ENCODE data around the gene EYS. TPM values are rescaled to one million over a fixed set of nuclear protein-coding genes. Genes with fewer than 3 reads are reported as not detected.

EYS gene
- total RNA-seq, 2 experiments from 2014 or later = not detected

DNA sequence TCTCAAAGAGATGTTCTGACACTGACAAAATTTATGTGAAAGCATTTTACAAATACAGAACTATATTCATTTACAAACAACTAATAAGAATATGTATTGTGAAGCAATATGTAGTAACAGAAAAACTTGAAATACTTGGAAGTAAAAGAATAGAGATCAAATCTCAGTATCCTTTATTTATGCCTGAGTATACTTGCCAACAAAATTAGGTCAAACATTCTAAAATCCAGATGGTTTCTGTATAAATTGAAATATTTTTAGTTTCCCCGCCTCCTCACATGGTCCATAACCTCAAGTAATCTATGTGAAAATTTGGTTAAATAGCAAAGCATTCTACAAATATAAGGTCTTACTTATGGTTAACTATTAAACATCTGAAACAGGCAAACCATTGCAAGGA lies 545.4 kb downstream of the EYS start:
- intact Hi-C loops (cut with micrococcal nuclease) = no loop called here
- Mint-ChIP-seq H3K4me3 (no peak overlapping the region), H3K36me3 (ENCODE audit: low read depth) (no peaks in the 10 kb centered on the region), H3K27ac (no peak overlapping the region), H3K9me3 (peaks cover 10% of the 10 kb centered on the region), H3K4me1 (ENCODE audit: low read depth) (no peaks in the 10 kb centered on the region), H3K27me3 (ENCODE audit: low read depth) (no peaks in the 10 kb centered on the region)
- CTCF ChIA-PET = no interaction called here
- no peak for DNase-seq

DNA sequence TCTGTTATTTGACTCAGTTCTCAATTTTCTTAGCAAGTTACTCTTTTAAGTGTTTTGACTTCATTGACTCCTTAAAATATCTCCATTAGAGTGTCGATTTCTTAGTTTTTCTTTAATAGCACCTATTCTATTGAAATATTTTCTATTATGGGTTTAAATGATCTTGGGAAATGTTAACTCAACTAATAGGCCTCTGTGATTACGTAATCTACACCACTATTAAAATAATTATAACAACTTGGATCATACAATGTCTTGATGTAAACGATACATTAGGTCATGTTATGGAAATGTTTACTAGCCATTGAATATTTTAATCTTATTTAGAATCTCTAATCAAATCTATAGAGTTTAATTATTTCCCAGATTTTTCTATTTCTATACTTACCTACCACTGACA lies 550.0 kb downstream of the EYS start:
- H3K27ac Mint-ChIP-seq = no peak overlapping the region
- no peaks in the 10 kb centered on the region for H3K36me3 Mint-ChIP-seq (ENCODE audit: low read depth)
- peaks cover 10% of the 10 kb centered on the region for H3K9me3 Mint-ChIP-seq
- intact Hi-C loops (cut with micrococcal nuclease) = no loop called here
- CTCF ChIA-PET = no interaction called here
- H3K4me3 Mint-ChIP-seq = no peak overlapping the region
- H3K27me3 Mint-ChIP-seq (ENCODE audit: low read depth) = no peaks in the 10 kb centered on the region
- no peaks in the 10 kb centered on the region for H3K4me1 Mint-ChIP-seq (ENCODE audit: low read depth)
- DNase-seq = no peak

DNA sequence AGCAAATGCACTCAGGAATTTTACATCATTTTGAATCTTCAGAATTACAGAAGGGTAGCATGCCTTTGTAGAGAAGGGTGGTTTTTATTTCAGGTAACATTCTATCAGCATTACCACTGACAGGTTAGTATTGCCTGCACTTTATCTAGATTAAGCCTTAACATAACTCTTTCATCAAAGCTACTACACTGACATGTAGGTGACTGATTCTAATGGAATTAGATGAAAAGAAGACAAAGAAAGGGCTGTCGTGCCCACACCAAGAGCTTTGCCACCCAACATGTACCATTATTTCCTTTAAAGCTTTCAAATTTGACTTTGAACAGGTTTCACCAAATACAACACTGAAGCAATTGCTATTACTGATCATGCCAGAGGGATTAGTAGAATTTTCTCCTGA lies 551.9 kb downstream of the EYS start:
- intact Hi-C loops (cut with micrococcal nuclease) = no loop called here
- DNase-seq = no peak
- Mint-ChIP-seq H3K4me1 (ENCODE audit: low read depth) (no peaks in the 10 kb centered on the region), H3K27ac (no peak overlapping the region), H3K27me3 (ENCODE audit: low read depth) (no peaks in the 10 kb centered on the region), H3K4me3 (no peak overlapping the region), H3K36me3 (ENCODE audit: low read depth) (no peaks in the 10 kb centered on the region), H3K9me3 (peaks cover 7% of the 10 kb centered on the region)
- CTCF ChIA-PET = interaction anchor here (0.9 kb wide), 1 partner anchor 10 kb away, joined by 3 read pairs; no protein-coding TSS in a partner anchor

DNA sequence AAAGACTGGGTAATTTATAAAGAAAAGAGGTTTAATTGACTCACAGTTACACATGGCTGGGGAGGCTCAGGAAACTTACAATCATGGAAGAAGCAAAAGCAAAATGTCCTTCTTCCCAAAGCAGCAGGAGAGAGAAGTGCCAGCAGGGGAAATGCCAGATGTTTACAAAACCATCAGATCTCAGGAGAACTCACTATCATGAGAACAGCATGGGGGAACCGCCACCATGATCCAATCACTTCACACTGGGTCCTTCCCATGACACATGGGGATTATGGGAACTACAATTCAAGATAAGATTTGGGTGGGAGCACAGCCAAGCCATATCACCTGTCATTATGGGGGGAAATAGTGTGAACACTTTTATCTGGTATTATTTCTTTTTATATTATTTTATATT lies 557.2 kb downstream of the EYS start:
- CTCF ChIA-PET = no interaction called here
- H3K4me3 Mint-ChIP-seq = no peak overlapping the region
- peaks cover 6% of the 10 kb centered on the region for H3K9me3 Mint-ChIP-seq
- DNase-seq = no peak
- intact Hi-C loops (cut with micrococcal nuclease) = no loop called here
- H3K36me3 Mint-ChIP-seq (ENCODE audit: low read depth) = no peaks in the 10 kb centered on the region
- no peak overlapping the region for H3K27ac Mint-ChIP-seq
- H3K27me3 Mint-ChIP-seq (ENCODE audit: low read depth) = no peaks in the 10 kb centered on the region
- H3K4me1 Mint-ChIP-seq (ENCODE audit: low read depth) = no peaks in the 10 kb centered on the region

DNA sequence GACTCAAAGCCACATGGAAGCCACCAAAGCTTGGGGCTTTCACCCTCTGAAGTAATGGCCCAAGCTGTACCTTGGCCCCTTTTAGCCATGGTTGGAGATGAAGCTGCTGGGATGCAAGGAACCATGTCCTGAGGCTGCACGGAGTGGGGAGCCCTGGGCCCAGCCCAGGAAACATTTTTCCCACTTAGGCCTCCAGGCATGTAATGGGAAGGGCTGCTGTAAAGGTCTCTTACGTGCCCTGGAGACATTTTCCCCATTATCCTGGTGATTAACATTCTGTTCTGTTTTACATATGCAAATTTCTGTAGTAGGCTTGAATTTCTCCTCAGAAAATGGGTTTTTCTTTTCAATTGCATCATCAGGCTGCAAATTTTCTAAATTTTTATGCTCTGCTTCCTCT lies 558.2 kb downstream of the EYS start:
- Mint-ChIP-seq H3K4me1 (ENCODE audit: low read depth) (no peaks in the 10 kb centered on the region), H3K27me3 (ENCODE audit: low read depth) (no peaks in the 10 kb centered on the region), H3K9me3 (peaks cover 6% of the 10 kb centered on the region), H3K4me3 (no peak overlapping the region), H3K36me3 (ENCODE audit: low read depth) (no peaks in the 10 kb centered on the region), H3K27ac (no peak overlapping the region)
- CTCF ChIA-PET = no interaction called here
- no peak for DNase-seq
- intact Hi-C loops (cut with micrococcal nuclease) = no loop called here

DNA sequence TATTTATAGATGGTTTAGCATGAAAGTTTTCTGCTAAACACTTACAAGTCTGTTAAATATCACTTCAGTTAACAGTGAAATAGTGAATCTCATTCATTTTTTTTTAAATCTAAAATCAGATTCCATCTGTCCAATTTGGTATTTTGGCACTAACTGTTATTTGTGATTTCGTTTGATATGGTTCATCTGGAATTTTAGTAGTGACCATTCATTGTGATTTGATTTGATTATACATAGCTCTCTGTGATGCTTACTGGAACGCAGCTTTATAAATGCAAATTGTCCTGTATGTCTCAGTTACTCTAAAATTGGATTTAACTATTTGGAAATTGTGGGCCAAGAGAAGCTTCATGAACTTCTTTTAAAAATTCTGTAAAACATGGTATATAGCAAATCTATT lies 571.5 kb downstream of the EYS start:
- Mint-ChIP-seq H3K4me1 (ENCODE audit: low read depth) (no peaks in the 10 kb centered on the region), H3K27ac (no peak overlapping the region), H3K27me3 (ENCODE audit: low read depth) (no peaks in the 10 kb centered on the region), H3K36me3 (ENCODE audit: low read depth) (no peaks in the 10 kb centered on the region), H3K4me3 (no peak overlapping the region), H3K9me3 (peaks cover 11% of the 10 kb centered on the region)
- intact Hi-C loops (cut with micrococcal nuclease) = no loop called here
- CTCF ChIA-PET = no interaction called here
- DNase-seq = no peak

DNA sequence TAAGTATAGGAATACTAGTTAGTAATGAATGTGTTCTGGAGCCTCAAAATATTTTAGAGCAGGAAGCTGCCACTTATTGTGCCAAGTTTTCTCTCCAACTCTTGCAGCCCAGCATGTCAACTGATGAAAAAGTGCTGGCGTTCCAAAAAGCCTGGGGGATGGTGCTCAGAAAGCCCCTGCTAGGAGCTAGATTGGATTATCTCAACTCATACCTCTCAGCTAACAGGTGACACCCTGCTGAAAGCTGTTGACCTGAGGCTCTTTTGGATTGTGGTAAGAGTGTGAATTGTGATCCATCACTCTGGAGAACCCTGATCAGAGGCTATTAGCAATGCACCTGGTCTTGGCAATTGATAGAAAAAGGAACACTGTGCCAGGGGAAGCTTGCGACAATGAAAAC lies 580.4 kb downstream of the EYS start:
- H3K27me3 Mint-ChIP-seq (ENCODE audit: low read depth) = no peaks in the 10 kb centered on the region
- no peak for DNase-seq
- intact Hi-C loops (cut with micrococcal nuclease) = no loop called here
- H3K4me3 Mint-ChIP-seq = no peak overlapping the region
- no peaks in the 10 kb centered on the region for H3K9me3 Mint-ChIP-seq
- H3K36me3 Mint-ChIP-seq (ENCODE audit: low read depth) = no peaks in the 10 kb centered on the region
- no peak overlapping the region for H3K27ac Mint-ChIP-seq
- no peaks in the 10 kb centered on the region for H3K4me1 Mint-ChIP-seq (ENCODE audit: low read depth)
- CTCF ChIA-PET = no interaction called here

DNA sequence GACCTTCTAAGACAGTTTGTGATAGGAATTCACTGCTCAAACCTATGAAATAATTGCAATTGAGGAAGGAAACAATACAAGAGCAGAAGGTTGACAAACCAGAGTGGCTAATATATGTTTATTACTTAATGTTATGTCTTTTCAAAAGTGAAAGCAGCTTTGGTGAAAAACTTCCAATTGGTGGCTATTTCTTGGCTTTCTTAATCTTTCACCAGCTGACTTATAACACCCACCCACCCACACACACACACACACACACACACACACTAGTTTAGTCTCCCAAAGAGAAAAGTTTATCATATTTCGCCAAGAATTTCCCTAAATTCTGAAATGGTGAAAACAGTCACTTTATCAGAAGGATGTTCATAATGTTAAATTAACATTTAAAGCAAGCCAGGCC lies 583.5 kb downstream of the EYS start:
- DNase-seq = no peak
- intact Hi-C loops (cut with micrococcal nuclease) = no loop called here
- no peak overlapping the region for H3K27ac Mint-ChIP-seq
- no peaks in the 10 kb centered on the region for H3K27me3 Mint-ChIP-seq (ENCODE audit: low read depth)
- peaks cover 2% of the 10 kb centered on the region for H3K9me3 Mint-ChIP-seq
- no peaks in the 10 kb centered on the region for H3K4me1 Mint-ChIP-seq (ENCODE audit: low read depth)
- H3K4me3 Mint-ChIP-seq = no peak overlapping the region
- CTCF ChIA-PET = no interaction called here
- H3K36me3 Mint-ChIP-seq (ENCODE audit: low read depth) = no peaks in the 10 kb centered on the region

DNA sequence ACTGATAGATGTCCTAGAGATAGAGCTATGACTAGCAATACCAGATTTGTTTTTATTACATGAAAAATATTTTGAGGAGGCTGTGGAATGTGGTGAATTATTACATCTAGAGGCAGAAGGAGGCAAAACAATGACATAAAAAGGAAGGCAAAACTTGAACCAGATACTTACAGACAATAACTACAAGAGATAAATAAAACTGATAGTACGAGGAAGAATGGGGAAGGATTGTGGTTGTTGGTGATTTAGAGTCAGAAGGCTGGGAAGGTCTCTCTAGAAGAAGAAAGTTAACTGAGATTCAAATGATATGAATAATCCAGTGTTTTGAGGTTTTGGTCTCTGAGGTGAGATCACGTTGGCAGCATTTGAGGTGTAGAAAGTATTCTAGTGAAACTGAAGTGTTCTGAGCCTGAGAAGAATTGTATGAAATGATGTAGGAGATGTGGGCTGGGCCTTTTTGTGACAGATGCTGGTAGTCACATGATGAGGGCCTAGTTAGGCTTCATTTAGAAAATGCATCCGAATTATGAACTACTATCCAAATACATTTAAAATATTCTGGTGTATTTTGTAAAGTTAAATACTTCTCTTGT lies 589.1 kb downstream of the EYS start:
- CTCF ChIA-PET = no interaction called here
- Mint-ChIP-seq H3K36me3 (ENCODE audit: low read depth) (no peaks in the 10 kb centered on the region), H3K9me3 (peaks cover 7% of the 10 kb centered on the region), H3K27ac (no peak overlapping the region), H3K27me3 (ENCODE audit: low read depth) (no peaks in the 10 kb centered on the region), H3K4me3 (no peak overlapping the region), H3K4me1 (ENCODE audit: low read depth) (no peaks in the 10 kb centered on the region)
- intact Hi-C loops (cut with micrococcal nuclease) = no loop called here
- no peak for DNase-seq

DNA sequence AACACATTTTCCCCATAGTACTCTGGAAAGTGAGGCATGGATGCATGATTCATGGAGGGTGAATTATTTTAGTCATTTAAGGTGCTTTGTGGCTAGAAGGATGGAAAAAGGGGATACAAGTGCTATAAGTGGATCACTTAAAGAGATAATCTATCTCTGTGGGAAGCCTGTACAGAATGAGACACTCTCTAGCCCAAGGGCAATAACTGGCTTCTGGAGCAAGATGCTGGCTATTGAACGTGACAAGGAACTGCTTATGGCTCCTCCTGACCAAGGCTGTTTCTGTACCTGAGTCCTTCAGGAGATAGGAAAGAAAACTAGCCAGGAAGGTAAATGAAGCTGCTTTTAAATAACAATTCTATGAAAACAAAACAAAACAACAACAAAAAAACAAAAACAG lies 590.7 kb downstream of the EYS start:
- DNase-seq = no peak
- Mint-ChIP-seq H3K36me3 (ENCODE audit: low read depth) (no peaks in the 10 kb centered on the region), H3K27ac (no peak overlapping the region), H3K4me3 (no peak overlapping the region), H3K4me1 (ENCODE audit: low read depth) (no peaks in the 10 kb centered on the region), H3K27me3 (ENCODE audit: low read depth) (no peaks in the 10 kb centered on the region), H3K9me3 (peaks cover 7% of the 10 kb centered on the region)
- CTCF ChIA-PET = no interaction called here
- intact Hi-C loops (cut with micrococcal nuclease) = no loop called here

DNA sequence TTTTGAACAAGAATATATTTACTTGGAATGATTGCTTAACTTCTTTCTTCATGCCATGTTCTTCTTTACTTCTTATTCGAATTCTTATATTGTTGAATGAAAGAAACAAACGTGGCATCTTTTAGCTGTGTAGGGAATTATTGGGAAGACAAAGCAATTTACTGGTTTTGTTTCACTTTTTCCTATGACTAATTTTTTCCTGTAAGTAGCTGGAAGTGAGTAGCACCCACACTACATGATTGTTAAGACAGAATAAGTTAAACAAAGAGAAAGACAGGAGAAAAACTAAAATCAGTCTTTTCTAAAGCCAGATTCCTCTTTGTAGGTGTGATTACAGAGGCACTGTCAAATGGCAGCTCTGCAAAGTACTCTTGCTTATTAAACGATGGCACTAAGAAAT lies 593.4 kb downstream of the EYS start:
- DNase-seq = no peak
- intact Hi-C loops (cut with micrococcal nuclease) = no loop called here
- Mint-ChIP-seq H3K4me3 (no peak overlapping the region), H3K27ac (no peak overlapping the region), H3K36me3 (ENCODE audit: low read depth) (no peaks in the 10 kb centered on the region), H3K9me3 (peaks cover 6% of the 10 kb centered on the region), H3K4me1 (ENCODE audit: low read depth) (no peaks in the 10 kb centered on the region), H3K27me3 (ENCODE audit: low read depth) (no peaks in the 10 kb centered on the region)
- CTCF ChIA-PET = no interaction called here

DNA sequence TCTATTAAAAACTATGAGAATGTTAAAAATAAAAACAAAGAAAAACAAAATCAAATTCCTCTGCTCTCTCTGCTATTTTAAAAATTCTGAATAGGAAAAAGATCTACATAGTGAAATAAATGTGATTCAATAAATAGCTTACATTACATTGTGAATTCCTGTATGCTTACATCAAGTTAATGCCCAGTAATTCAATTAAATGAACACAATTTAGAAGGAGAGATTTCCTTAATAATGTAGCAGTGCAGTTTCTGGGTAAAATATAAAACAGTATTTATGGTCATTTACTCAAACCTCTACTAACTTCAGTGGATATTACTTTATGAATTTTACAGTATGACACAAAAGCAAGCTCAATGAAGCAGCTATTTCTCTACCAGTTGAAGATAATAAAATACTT lies 594.6 kb downstream of the EYS start:
- H3K27ac Mint-ChIP-seq = no peak overlapping the region
- CTCF ChIA-PET = no interaction called here
- DNase-seq = no peak
- no peaks in the 10 kb centered on the region for H3K27me3 Mint-ChIP-seq (ENCODE audit: low read depth)
- H3K4me1 Mint-ChIP-seq (ENCODE audit: low read depth) = no peaks in the 10 kb centered on the region
- H3K4me3 Mint-ChIP-seq = no peak overlapping the region
- no peaks in the 10 kb centered on the region for H3K36me3 Mint-ChIP-seq (ENCODE audit: low read depth)
- no peaks in the 10 kb centered on the region for H3K9me3 Mint-ChIP-seq
- intact Hi-C loops (cut with micrococcal nuclease) = no loop called here

DNA sequence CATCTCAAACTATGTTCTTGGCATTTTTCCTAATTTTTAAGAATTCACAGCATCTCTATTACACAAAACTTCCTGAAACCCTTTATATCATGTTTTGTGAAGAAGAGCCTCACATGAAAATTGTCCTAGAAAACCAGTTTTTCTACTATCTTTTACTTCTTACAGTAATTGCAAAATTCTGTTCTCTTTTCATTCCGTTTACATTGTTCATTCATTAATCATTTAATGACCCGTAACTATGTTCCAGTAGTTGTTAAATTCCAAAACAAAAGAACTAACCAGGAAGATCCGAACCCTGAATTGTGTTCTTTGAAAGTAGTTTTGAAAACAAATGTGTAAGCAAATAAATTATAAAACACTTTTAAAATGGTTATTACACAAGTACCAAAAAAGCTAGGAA lies 597.0 kb downstream of the EYS start:
- Mint-ChIP-seq H3K36me3 (ENCODE audit: low read depth) (no peaks in the 10 kb centered on the region), H3K9me3 (no peaks in the 10 kb centered on the region), H3K4me3 (no peak overlapping the region), H3K27me3 (ENCODE audit: low read depth) (no peaks in the 10 kb centered on the region), H3K4me1 (ENCODE audit: low read depth) (no peaks in the 10 kb centered on the region), H3K27ac (no peak overlapping the region)
- intact Hi-C loops (cut with micrococcal nuclease) = no loop called here
- CTCF ChIA-PET = no interaction called here
- DNase-seq = no peak

DNA sequence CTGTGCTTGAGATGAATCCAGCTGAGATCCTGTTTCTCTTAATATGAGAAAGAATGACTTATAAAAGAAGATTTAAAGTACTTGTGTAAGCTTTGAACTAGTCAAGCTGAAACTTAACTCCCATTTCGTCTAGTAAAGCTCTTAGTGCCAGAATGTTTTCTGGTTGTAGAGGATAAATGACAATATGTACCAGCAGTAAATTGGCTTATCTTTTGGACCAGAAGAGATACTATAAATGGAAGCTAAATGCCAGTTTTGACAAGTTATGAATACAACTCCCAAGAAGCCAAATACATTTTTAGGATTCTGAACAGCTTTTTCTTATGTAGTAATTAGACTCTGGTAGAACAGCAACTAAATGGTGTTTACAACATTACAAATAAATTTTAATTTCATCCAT lies 608.7 kb downstream of the EYS start:
- no peaks in the 10 kb centered on the region for H3K36me3 Mint-ChIP-seq (ENCODE audit: low read depth)
- CTCF ChIA-PET = no interaction called here
- H3K9me3 Mint-ChIP-seq = no peaks in the 10 kb centered on the region
- DNase-seq = no peak
- no peaks in the 10 kb centered on the region for H3K27me3 Mint-ChIP-seq (ENCODE audit: low read depth)
- intact Hi-C loops (cut with micrococcal nuclease) = no loop called here
- no peak overlapping the region for H3K27ac Mint-ChIP-seq
- H3K4me3 Mint-ChIP-seq = no peak overlapping the region
- H3K4me1 Mint-ChIP-seq (ENCODE audit: low read depth) = no peaks in the 10 kb centered on the region

Measured in activated naive CD4-positive, alpha-beta T cell treated with anti-CD3 and anti-CD28 coated beads for 36 hours (primary cell).